HG03469 (cell line): ENCODE data around the gene C5orf24.
"Not testable (repeated sequence)": the region's sequence is repeated elsewhere in the genome, so short reads cannot be mapped to it uniquely, and the experiment has no call there.

Experiments used
- ATAC-seq: cut with Tn5 transposase; IDR thresholded peaks from one replicate; pipeline ENCODE4 v1.9.1; 2021; ENCODE audit warnings: mild to moderate bottlenecking, moderate library complexity, moderate number of reproducible peaks; ENCODE audit not compliant: unreplicated experiment

C5orf24 gene

GRCh38 chr5:134856465-134856864, 10.7 kb downstream of the C5orf24 start:
- not testable (repeated sequence) for ATAC-seq

GRCh38 chr5:134857401-134857800, 11.6 kb downstream of the C5orf24 start:
- no peak for ATAC-seq

DNA sequence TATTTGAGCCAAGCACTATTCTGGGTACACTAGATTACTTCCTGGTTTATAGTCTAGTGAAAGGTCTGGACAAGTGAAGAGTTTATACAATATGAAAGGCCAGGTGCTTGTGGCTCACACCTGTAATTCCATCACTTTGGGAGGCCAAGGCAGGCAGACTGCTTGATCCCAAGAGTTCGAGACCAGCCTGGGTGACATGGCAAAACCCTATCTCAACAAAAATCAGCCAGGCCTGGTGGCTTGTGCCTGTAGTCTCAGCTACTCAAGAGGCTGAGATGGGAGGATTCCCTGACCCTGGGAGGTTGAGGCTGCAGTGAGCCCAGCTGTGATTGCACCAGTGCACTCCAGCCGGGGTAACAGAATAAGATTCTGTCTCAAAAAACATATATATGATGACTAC, 18.9 kb downstream of the C5orf24 start:
- no peak for ATAC-seq

DNA sequence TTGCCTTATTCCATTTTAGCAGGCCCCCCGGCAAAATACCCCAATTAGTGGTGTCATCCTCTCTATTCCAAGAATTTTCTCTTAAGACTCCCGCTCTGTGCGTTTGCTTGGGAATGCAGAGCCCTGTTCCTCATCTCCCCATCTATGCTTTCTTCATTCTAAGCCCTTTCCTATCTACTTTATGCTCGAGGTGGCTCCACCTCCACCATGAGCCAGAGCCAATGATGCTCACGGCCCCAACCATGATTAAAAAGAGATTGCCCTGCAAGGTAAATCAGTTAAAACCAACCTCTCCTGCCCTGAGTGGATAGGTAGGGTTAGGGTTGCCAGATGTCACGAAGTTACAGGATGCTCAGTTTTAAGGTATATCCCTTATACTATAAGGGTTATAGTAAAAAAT, 27.7 kb downstream of the C5orf24 start:
- no peak for ATAC-seq

GRCh38 chr5:134873987-134874830, 28.4 kb downstream of the C5orf24 start, which contains the start of gene TXNDC15:
Gene TXNDC15, plus strand, starts transcription at chr5:134874371. Its CDS starts 57 bp downstream, at chr5:134874428.
- peak; percentile 71 for ATAC-seq

DNA sequence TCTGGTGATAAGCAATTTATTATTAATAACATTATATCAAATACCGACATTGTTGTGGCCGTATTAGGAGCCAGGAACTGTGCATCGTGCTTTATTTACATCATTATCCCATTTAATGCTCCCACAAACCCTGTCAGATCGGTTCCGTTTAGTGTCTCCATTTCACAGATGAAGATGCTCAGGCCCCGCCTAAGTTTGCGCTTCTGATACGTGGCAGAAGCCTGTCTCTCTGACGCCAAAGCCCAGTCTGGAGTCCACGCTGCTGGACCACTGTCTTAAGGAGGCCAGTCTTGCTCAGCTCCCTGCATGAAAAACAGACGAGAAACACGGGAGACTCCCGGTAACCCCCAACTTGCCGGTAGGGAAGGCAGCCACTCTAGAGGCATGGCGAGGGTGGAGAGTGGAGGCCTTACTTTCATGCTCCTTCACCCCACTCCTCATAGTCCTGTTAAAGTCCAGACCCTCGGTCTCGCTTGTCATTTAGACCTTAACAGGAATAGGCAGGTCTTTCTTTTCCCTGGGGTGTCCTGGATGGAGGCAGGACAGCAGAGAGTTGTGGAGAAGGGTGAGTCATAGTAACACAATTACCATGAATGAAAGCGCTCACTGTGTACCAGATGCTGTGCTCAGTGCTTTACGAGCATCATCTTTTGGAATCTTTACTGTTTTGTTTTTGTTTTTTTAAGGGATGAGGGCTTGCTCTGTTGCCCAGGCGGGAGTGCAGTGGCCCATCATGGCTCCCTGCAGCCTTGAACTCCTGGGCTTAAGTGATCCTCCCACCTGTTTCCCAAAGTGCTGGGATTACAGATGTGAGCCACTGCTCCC, 29.3 kb downstream of the C5orf24 start:
- ATAC-seq = peak; percentile 7

- ATAC-seq = no peak
These were observed 31.4 kb downstream of the C5orf24 start for GRCh38 chr5:134877159-134877558.

GRCh38 chr5:134878403-134878802, 32.6 kb downstream of the C5orf24 start:
- no peak for ATAC-seq

DNA sequence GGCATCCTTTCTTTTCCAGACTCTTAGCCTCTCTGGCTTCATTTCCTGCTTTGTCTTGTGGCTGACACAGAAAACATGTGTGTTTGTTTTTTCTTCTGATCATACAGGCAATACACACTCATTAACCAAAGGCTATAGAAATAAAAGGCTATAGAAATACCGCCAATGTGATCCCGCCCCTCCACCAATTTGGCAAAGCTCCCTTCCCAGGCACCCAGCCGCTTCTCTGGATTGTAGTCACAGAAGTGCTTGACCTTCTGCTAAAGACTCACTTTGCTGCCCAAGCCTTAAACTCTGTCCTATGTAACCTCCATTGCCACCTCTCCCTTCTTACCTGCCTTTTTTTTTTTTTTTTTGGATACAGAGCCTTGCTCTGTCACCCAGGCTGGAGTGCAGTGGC, 33.7 kb downstream of the C5orf24 start:
- no peak for ATAC-seq

DNA sequence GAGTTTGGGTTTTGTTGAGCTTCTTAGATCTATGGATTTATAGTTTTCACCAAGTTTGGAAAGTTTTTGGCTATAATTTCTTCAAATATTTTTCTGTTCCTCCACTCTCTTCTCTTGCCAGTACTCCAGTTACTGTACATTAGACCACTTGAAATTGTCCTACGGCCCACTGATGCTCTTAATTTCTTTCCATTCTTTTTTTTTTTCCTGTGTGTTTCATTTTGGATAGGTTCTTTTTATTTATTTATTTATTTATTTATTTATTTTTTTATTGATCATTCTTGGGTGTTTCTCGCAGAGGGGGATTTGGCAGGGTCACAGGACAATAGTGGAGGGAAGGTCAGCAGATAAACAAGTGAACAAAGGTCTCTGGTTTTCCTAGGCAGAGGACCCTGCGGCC, 35.2 kb downstream of the C5orf24 start:
- not testable (repeated sequence) for ATAC-seq

- not testable (repeated sequence) for ATAC-seq
These were observed 35.9 kb downstream of the C5orf24 start for GRCh38 chr5:134881711-134882110.

DNA sequence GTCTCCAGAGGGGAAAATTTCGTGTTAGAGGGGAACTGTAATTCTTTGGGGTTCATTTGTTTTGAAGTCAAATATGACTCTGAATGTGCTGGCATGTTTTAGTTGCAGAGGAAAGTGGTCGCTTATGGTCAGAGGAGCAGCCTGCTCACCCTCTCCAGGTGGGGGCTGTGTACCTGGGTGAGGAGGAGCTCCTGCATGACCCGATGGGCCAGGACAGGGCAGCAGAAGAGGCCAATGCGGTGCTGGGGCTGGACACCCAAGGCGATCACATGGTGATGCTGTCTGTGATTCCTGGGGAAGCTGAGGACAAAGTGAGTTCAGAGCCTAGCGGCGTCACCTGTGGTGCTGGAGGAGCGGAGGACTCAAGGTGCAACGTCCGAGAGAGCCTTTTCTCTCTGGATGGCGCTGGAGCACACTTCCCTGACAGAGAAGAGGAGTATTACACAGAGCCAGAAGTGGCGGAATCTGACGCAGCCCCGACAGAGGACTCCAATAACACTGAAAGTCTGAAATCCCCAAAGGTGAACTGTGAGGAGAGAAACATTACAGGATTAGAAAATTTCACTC, 41.9 kb downstream of the C5orf24 start:
- ATAC-seq = no peak

GRCh38 chr5:134889335-134889734, 43.6 kb downstream of the C5orf24 start:
- no peak for ATAC-seq

DNA sequence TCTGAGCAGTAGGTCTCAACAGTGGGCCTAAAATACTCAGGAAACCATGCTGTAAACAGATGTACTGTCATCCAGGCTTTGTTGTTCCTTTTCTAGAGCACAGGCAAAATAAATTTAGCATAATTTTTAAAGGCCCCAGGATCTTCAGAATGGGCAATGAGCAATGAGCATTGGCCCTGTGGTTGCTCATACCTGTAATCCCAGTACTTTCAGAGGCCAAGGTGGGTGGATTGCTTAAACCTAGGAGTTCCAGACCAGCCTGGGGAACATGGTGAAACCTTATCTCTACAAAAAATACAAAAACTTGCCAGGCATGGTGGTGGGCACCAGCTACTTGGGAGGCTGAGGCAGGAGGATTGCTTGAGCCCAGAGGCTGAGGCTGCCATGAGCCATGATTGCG, 45.7 kb downstream of the C5orf24 start:
- ATAC-seq = no peak

GRCh38 chr5:134892282-134892681, 46.5 kb downstream of the C5orf24 start:
- no peak for ATAC-seq

- no peak for ATAC-seq
These were observed 47.2 kb downstream of the C5orf24 start for GRCh38 chr5:134892926-134893325.

DNA sequence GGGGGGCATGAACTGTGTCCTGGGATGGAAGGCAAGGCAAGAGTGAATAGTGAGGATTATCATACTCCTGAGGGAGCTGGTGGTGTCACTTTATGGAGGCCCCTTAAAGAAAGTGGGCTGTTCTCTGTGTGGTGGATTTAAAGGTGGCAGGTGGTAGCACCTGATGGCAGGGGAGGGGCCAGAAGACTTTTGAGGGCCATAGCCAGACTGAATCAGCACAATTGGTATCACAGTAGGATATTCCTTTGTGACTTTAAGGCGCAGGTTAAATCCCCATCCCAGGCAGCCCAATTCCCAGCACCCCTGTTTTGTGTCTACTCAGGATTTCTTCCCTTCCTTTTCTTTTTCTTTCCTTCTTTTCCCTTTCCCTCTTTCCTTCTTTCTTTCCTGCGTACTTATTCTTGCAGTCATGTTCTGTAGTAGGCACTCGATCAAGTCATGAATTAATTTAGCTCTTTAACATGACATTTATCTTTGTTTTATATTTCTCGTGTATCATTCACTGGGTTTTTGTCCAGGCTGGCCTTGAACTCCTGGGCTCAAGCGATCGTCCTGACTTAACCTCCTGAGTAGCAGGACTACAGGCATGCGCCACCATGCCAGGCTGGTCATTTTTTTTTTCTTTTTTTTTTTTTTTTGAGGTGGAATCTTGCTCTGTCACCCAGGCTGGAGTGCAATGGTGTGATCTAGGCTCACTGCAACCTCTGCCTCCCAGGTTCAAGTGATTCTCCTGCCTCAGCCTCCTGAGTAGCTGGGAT, 48.2 kb downstream of the C5orf24 start:
- no peak for ATAC-seq

DNA sequence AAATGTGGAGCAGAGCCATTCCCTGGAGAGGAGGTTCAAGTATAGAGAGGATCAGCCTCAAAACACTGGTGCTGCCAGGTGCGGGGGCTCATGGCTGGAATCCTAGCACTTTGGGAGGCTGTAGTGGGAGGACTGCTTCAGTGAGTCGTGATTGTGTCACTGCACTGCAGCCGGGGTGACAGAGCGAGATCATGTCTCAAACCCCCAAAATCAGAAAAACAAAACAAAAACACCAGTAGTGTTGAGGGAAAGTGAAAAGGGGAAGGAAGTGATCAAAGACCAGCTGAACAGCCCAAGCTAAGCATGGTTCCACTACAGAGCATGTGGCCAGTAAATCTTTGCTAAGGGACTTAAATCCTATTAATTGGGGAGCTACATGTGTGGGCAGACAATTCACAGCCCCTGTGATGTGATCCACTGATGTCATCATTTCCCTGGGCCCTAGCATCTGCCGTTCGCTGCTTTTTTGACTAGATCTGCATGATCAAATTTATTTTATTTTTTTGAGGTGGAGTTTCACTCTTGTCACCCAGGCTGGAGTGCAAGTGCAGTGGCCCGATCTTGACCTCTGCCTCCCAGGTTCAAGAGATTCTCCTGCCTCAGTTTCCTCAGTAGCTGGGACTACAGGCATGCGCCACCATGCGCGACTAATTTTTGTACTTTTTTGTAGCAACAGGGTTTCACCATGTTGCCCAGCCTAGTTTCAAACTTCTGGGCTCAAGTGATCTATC, 56.5 kb downstream of the C5orf24 start:
- ATAC-seq = no peak

- ATAC-seq = peak; percentile 58
These were observed 59.0 kb downstream of the C5orf24 start, which contains the start of gene PCBD2 for GRCh38 chr5:134904610-134905245. Gene PCBD2, plus strand, starts transcription at chr5:134905131. Its CDS starts 9 bp downstream, at chr5:134905140.
